Neutrophil (primary cell): ENCODE data around the gene IFI16.
"Not testable (repeated sequence)": the region's sequence is repeated elsewhere in the genome, so short reads cannot be mapped to it uniquely, and the experiment has no call there.

Experiments
- H3K27ac ChIP-seq: fragments of 200-600 bp; sonication (generic); 2 replicates; pipeline ENCODE4 v1.5.1; 2016; ENCODE audit warnings: mild to moderate bottlenecking, moderate library complexity
- H3K27me3 ChIP-seq: fragments of 200-600 bp; sonication (generic); 2 replicates; pipeline ENCODE4 v1.6.0; 2016; ENCODE audit warnings: mild to moderate bottlenecking
- H3K36me3 ChIP-seq: fragments of 200-600 bp; sonication (generic); 2 replicates; pipeline ENCODE4 v1.5.1; 2017
- H3K4me1 ChIP-seq, 2 experiments: fragments of 200-600 bp in 1 of 2; sonication (generic) in 1 of 2; 1 replicate in 1 of 2; 2 replicates in 1 of 2; pipeline versions ENCODE4 v1.5.1 to v1.6.1; 2013 to 2016; ENCODE audit warnings: low read depth in 1 of 2, low read length in 1 of 2, mild to moderate bottlenecking in 1 of 2, moderate library complexity in 1 of 2; ENCODE audit not compliant: control insufficient read depth in 1 of 2, insufficient read depth in 1 of 2
- H3K4me3 ChIP-seq, 2 experiments: fragments of 200-600 bp in 1 of 2; sonication (generic) in 1 of 2; 1 replicate in 1 of 2; 2 replicates in 1 of 2; pipeline ENCODE4 v1.5.1; 2013 to 2016; ENCODE audit warnings: low read depth in 1 of 2, low read length in 1 of 2, mild to moderate bottlenecking in 1 of 2, moderate library complexity in 1 of 2
- H3K9me3 ChIP-seq: fragments of 200-600 bp; sonication (generic); 2 replicates; pipeline ENCODE4 v1.5.1; 2016
- CTCF ChIP-seq: fragments of 200-600 bp; sonication (generic); IDR thresholded peaks from 2 replicates; pipeline ENCODE4 v1.5.1; 2016; ENCODE audit warnings: antibody characterized with exemption

Gene IFI16

GRCh38 chr1:159007726-159008125 is 2.0 kb upstream of the IFI16 start:
- H3K27ac ChIP-seq, result peak overlapping the region; percentile 88
- no peak for TF ChIP-seq CTCF
- H3K4me3 ChIP-seq, result peak overlapping the region; percentile 76 to 94
- no peaks in the 10 kb centered on the region for H3K36me3 ChIP-seq
- no peaks in the 10 kb centered on the region for H3K27me3 ChIP-seq
- H3K4me1 ChIP-seq, result peaks cover 50 to 66% of the 10 kb centered on the region in 2 experiments
- H3K9me3 ChIP-seq, result no peaks in the 10 kb centered on the region

GRCh38 chr1:159008744-159009188 is 941 bp upstream of the IFI16 start:
- H3K4me1 ChIP-seq, result peaks cover 58 to 77% of the 10 kb centered on the region in 2 experiments
- H3K36me3 ChIP-seq, result no peaks in the 10 kb centered on the region
- H3K27ac ChIP-seq, result peak overlapping the region; percentile 88
- H3K27me3 ChIP-seq, result no peaks in the 10 kb centered on the region
- TF ChIP-seq CTCF, result no peak
- no peaks in the 10 kb centered on the region for H3K9me3 ChIP-seq
- peak overlapping the region; percentile 76 to 94 for H3K4me3 ChIP-seq

DNA sequence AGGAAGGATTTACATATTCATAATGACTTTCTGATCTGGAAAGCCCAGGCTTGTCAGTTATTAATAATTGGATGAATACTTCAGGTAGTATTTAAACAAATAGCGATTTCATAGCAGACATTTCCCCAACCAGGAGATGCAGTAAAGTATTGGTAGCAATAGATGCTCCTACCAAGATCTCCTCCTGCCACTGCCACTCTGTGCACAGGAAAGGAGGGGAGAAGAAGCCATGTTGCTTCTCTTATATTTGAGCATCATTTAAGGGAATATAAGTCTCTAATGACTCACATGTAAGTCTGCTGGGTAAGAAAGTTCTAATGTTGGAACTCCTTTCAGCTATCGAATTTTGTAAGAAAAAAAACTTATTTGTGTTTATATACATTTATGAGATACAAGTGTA is 420 bp upstream of the IFI16 start:
- Histone ChIP-seq H3K27ac (peak overlapping the region; percentile 88), H3K9me3 (no peaks in the 10 kb centered on the region), H3K4me3 (peak overlapping the region; percentile 76 to 94), H3K27me3 (no peaks in the 10 kb centered on the region), H3K4me1 (peaks cover 63 to 82% of the 10 kb centered on the region in 2 experiments), H3K36me3 (no peaks in the 10 kb centered on the region)
- no peak for TF ChIP-seq CTCF

- H3K36me3 ChIP-seq, result peaks cover 3% of the 10 kb centered on the region
- H3K27me3 ChIP-seq, result no peaks in the 10 kb centered on the region
- TF ChIP-seq CTCF, result no peak
- peak overlapping the region; percentile 76 to 94 for H3K4me3 ChIP-seq
- peak overlapping the region; percentile 88 for H3K27ac ChIP-seq
- no peaks in the 10 kb centered on the region for H3K9me3 ChIP-seq
- H3K4me1 ChIP-seq, result peaks cover 74 to 92% of the 10 kb centered on the region in 2 experiments
Measured at GRCh38 chr1:159010391-159010790, 684 bp downstream of the IFI16 start.

DNA sequence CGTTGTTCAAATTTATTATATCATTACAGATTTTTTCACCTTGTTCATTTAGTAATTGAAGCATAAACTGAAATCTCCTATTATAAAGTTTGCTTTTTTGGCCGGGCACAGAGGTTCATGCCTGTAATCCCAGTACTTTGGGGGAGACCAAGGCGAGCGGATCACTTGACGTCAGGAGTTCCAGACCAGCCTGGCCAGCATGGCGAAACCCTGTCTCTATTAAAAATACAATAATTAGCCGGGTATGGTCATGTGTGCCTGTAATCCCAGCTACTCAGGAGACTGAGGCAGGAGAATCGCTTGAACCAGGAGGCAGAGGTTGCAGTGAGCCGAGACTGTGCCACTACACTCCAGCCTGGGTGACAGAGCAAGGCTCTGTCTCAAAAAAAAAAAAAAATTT is 1.3 kb downstream of the IFI16 start:
- not testable (repeated sequence) for H3K36me3 ChIP-seq, H3K9me3 ChIP-seq, H3K27me3 ChIP-seq
- peaks cover 76 to 92% of the 10 kb centered on the region in 2 experiments for H3K4me1 ChIP-seq
- peak overlapping the region; percentile 76 to 94 for H3K4me3 ChIP-seq
- H3K27ac ChIP-seq, result peak overlapping the region; percentile 88

- Histone ChIP-seq H3K4me3 (peak overlapping the region; percentile 76 to 94), H3K36me3 (peaks cover 13% of the 10 kb centered on the region), H3K4me1 (peaks cover 76 to 92% of the 10 kb centered on the region in 2 experiments), H3K27me3 (no peaks in the 10 kb centered on the region), H3K9me3 (no peaks in the 10 kb centered on the region), H3K27ac (peak overlapping the region; percentile 88)
- no peak for TF ChIP-seq CTCF
Measured at GRCh38 chr1:159011751-159012150, 2.0 kb downstream of the IFI16 start.
